PC-3 (cell line): ENCODE measurements around the gene CASP10. TPM values are rescaled to one million over a fixed set of nuclear protein-coding genes. Genes with fewer than 3 reads are reported as not detected.

Source experiments
- ATAC-seq: fragments of 200-7000 bp; cut with Tn5 transposase; 2 replicates; pipeline ENCODE4 v1.9.1; 2020; ENCODE audit warnings: mild to moderate bottlenecking, moderate library complexity
- BruUV-seq: library from RNA; stranded (reverse); fragments of 400-500 nt; replicated peaks from 2 replicates; lab custom pipeline; 2021; lab: Mats Ljungman, UMichigan
- CTCF ChIA-PET: fragments of 300-600 bp; sonication (Branson Sonifier 250); formaldehyde crosslinking; loops from one replicate; lab custom pipeline; 2022; ENCODE audit warnings: antibody characterized with exemption; lab: Charles Lee
- POLR2A ChIA-PET: fragments of 300-600 bp; sonication (Branson Sonifier 250); formaldehyde crosslinking; loops from one replicate; lab custom pipeline; 2022; ENCODE audit warnings: antibody characterized with exemption; ENCODE audit not compliant: unreplicated experiment; lab: Charles Lee
- DNase-seq: peaks from one replicate; pipeline ENCODE4 v3.0.0-alpha.2; 2015
- H2AFZ ChIP-seq: fragments of 300-600 bp; sonication (generic); 2 replicates; pipeline ENCODE4 v1.6.0; 2016; ENCODE audit warnings: antibody characterized with exemption, low read length
- H3F3A ChIP-seq: fragments of 300-600 bp; sonication (generic); one replicate; pipeline ENCODE4 v1.6.0; 2017; ENCODE audit warnings: antibody characterized with exemption, low read length, control low read depth, mild to moderate bottlenecking; ENCODE audit not compliant: unreplicated experiment
- H3K27ac ChIP-seq: fragments of 300-600 bp; sonication (generic); 2 replicates; pipeline ENCODE4 v1.5.1; 2016; ENCODE audit warnings: mild to moderate bottlenecking, low read length
- H3K27me3 ChIP-seq: fragments of 300-600 bp; sonication (generic); 2 replicates; pipeline ENCODE4 v1.6.1; 2016; ENCODE audit warnings: low read length, mixed read lengths
- H3K36me3 ChIP-seq: fragments of 300-600 bp; sonication (generic); 2 replicates; pipeline ENCODE4 v1.6.1; 2016; ENCODE audit warnings: low read depth, mixed run types, low read length, mixed read lengths
- H3K4me1 ChIP-seq: fragments of 300-600 bp; sonication (generic); 2 replicates; pipeline ENCODE4 v1.5.1; 2016; ENCODE audit warnings: low read length; ENCODE audit not compliant: insufficient read depth
- H3K4me2 ChIP-seq: fragments of 300-600 bp; sonication (generic); 2 replicates; pipeline ENCODE4 v1.6.0; 2016; ENCODE audit warnings: low read length
- H3K4me3 ChIP-seq: fragments of 300-600 bp; sonication (generic); 2 replicates; pipeline ENCODE4 v1.5.1; 2016; ENCODE audit warnings: mild to moderate bottlenecking, low read length, mixed read lengths
- H3K79me2 ChIP-seq: fragments of 300-600 bp; sonication (generic); 2 replicates; pipeline ENCODE4 v1.6.1; 2017; ENCODE audit warnings: low read length, mixed read lengths
- H3K9ac ChIP-seq: fragments of 300-600 bp; sonication (generic); 2 replicates; pipeline ENCODE4 v1.6.0; 2016; ENCODE audit warnings: mild to moderate bottlenecking, low read length
- H3K9me2 ChIP-seq: fragments of 300-600 bp; sonication (generic); replicated peaks from 2 replicates; pipeline ENCODE4 v1.6.1; 2016; ENCODE audit warnings: mixed run types, low read length, mixed read lengths
- H3K9me3 ChIP-seq: fragments of 300-600 bp; sonication (generic); 2 replicates; pipeline ENCODE4 v1.6.1; 2016; ENCODE audit warnings: low read length, mixed read lengths
- H4K20me1 ChIP-seq: fragments of 300-600 bp; sonication (generic); 2 replicates; pipeline ENCODE4 v1.6.1; 2016; ENCODE audit warnings: low read length, mixed read lengths
- CTCF ChIP-seq: fragments of 300-600 bp; sonication (generic); conservative IDR thresholded peaks from 2 replicates; pipeline ENCODE4 v1.5.1; 2017; ENCODE audit warnings: antibody characterized with exemption, low read depth, mild to moderate bottlenecking, low read length
- EZH2 ChIP-seq: fragments of 300-600 bp; sonication (generic); IDR thresholded peaks from one replicate; pipeline ENCODE4 v1.6.1; 2017; ENCODE audit warnings: antibody characterized with exemption, mild to moderate bottlenecking, low read length; ENCODE audit not compliant: unreplicated experiment
- EZH2phosphoT487 ChIP-seq: fragments of 300-600 bp; sonication (generic); IDR thresholded peaks from 2 replicates; pipeline ENCODE4 v1.6.1; 2018; ENCODE audit warnings: mild to moderate bottlenecking, antibody characterized with exemption, low read length, borderline replicate concordance
- intact Hi-C: fragments of 100-400 bp; cut with micrococcal nuclease; formaldehyde crosslinking; loops from 2 replicates; pipeline ENCODE4 v1.9.0; 2023
- total RNA-seq: library from RNA; depleted of rRNA; stranded (reverse); fragments of >200 nt; gene quantifications from 2 replicates; pipeline ENCODE4 v1.2.3, GENCODE V29; 2014

The CASP10 gene
- total RNA-seq, 1 experiment from 2014 or later: 4.2 TPM

GRCh38 chr2:201257956-201258665, 75.2 kb downstream of the CASP10 start:
- 0 out of 2 replicates have a peak, but pooled peaks have one; percentile 21 for TF ChIP-seq CTCF
- TF ChIP-seq EZH2: no peak

GRCh38 chr2:201258666-201259615, 76.0 kb downstream of the CASP10 start:
- peaks cover 47% of the 10 kb centered on the region for H3K79me2 ChIP-seq
- POLR2A ChIA-PET: no interaction called here
- peak overlapping the region; percentile 86 for H3K4me2 ChIP-seq
- CTCF ChIA-PET: no interaction called here
- H3K4me1 ChIP-seq: peaks cover 30% of the 10 kb centered on the region
- DNase-seq (no peak), ATAC-seq (no peak)
- no TSS peak for BruUV-seq
- no peaks in the 10 kb centered on the region for H3K36me3 ChIP-seq
- H3K9me3 ChIP-seq: no peaks in the 10 kb centered on the region
- TF ChIP-seq EZH2phosphoT487: no peak
- TF ChIP-seq EZH2: no peak
- no peak for TF ChIP-seq CTCF
- H3K27ac ChIP-seq: peak overlapping the region; percentile 95
- peak overlapping the region; percentile 82 for H2AFZ ChIP-seq
- no peaks in the 10 kb centered on the region for H3F3A ChIP-seq
- H3K27me3 ChIP-seq: no peaks in the 10 kb centered on the region
- H3K9ac ChIP-seq: peak overlapping the region; percentile 81
- no peaks in the 10 kb centered on the region for H4K20me1 ChIP-seq
- peak overlapping the region; percentile 81 for H3K4me3 ChIP-seq
- H3K9me2 ChIP-seq: no peaks in the 10 kb centered on the region
- intact Hi-C loops: loop anchor here (1.0 kb wide), 2 partner anchors 23 to 105 kb away; no protein-coding TSS in a partner anchor

More at GRCh38 chr2:201257956-201258665, 75.2 kb downstream of the CASP10 start:
- Histone ChIP-seq H3K9ac (peak overlapping the region; percentile 81), H3K9me3 (no peaks in the 10 kb centered on the region), H4K20me1 (no peaks in the 10 kb centered on the region), H3K4me2 (peak overlapping the region; percentile 86), H3K9me2 (no peaks in the 10 kb centered on the region), H3F3A (no peaks in the 10 kb centered on the region), H2AFZ (peak overlapping the region; percentile 82), H3K27me3 (no peaks in the 10 kb centered on the region), H3K27ac (peak overlapping the region; percentile 95), H3K79me2 (peaks cover 40% of the 10 kb centered on the region), H3K36me3 (no peaks in the 10 kb centered on the region), H3K4me1 (peaks cover 30% of the 10 kb centered on the region), H3K4me3 (peak overlapping the region; percentile 81)
- BruUV-seq: TSS peak; percentile 90
- peak; percentile 80 for ATAC-seq
- ChIA-PET CTCF (no interaction called here), POLR2A (no interaction called here)
- intact Hi-C loops: loop anchor here (1.0 kb wide), 2 partner anchors 22 to 106 kb away; no protein-coding TSS in a partner anchor
- peak; percentile 90 for DNase-seq
